KG1 (cell line): ENCODE measurements around the gene TRIM63.

ENCODE experiments used
- DNase-seq: peaks from one replicate; lab custom pipeline; 2025; lab: John Stamatoyannopoulos, UW

TRIM63 gene

DNA sequence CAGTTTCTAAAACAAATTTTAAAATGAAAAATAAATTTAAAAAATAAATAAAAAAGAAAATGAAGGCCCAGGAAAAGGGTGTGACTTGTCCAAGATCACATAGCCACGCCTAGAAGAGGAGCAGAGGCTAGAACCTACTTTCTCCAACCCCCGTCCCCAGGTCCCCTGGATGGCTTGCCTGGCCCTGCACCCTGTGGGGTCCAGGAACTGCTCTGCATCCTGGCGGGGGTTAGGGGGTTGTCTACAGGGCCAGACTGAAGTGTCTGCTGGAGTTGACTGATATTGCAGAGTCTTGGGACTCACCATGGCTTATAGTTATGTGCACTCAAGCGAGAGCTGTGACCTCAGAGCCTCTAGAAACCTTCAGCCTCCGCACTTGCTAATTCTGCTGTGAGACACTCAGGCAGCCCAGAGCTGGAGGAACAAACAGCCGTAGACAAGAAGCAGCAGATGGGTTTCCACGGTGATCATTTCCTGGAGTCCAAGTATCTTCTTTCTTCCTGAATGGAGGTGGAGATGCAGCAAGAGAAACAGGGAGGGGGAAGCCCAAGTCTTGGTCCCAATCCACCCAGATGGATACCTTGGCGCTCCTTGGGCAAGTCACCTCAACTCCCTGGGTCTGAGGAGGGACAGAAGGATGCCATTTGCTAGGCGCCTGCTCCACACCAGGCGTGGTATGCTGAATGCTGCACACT is 51.0 kb downstream of the TRIM63 start:
- DNase-seq = no peak

- DNase-seq = peak; percentile 53
Observed at GRCh38 chr1:26015358-26015757, 52.1 kb downstream of the TRIM63 start.

GRCh38 chr1:26014179-26014578 is 53.3 kb downstream of the TRIM63 start:
- DNase-seq = no peak

DNA sequence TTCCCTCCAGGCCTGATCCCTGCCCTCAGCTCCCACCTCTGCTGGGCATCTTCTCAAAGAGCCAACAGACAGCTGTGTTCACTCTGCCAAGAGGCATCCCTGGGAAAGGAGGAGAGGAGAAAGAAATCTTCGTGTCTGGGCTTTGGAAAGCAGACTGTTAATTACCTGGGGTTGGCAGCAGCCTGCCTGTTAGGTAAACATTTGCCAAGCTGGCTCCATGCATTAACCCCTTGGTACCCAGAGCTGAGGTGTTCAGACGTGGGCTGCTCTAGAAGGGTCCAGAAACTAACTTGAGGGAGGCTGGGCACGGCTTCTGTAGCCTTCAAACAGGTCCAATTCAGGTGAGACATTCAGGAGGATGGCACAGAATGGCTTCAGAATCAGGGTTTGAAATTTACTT is 54.6 kb downstream of the TRIM63 start:
- no peak for DNase-seq

DNA sequence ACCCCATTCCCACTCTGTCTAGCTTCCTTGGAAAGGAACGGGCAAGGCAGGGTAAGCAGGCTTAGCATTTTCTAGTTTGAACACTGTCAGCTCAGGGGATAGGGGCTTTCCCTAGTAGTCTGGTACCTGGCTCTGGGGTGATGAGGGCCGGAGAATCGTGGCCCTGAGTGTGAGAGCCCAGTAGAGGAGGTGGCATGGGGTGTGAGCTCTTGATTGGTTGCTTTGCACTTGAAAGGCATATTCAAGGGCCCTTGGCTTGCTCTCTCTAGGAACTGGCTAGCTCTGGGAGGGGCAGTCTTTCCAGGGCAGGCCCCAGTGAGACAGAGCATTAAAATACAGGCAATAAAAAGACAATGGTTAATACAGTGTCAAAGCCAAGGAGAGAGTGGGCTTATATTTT is 56.6 kb downstream of the TRIM63 start:
- DNase-seq = no peak

- DNase-seq = no peak
Observed at GRCh38 chr1:26009796-26010447, 57.5 kb downstream of the TRIM63 start.

GRCh38 chr1:26006710-26007109 is 60.7 kb downstream of the TRIM63 start:
- no peak for DNase-seq

GRCh38 chr1:26005434-26006105 is 61.9 kb downstream of the TRIM63 start:
- DNase-seq = no peak

DNA sequence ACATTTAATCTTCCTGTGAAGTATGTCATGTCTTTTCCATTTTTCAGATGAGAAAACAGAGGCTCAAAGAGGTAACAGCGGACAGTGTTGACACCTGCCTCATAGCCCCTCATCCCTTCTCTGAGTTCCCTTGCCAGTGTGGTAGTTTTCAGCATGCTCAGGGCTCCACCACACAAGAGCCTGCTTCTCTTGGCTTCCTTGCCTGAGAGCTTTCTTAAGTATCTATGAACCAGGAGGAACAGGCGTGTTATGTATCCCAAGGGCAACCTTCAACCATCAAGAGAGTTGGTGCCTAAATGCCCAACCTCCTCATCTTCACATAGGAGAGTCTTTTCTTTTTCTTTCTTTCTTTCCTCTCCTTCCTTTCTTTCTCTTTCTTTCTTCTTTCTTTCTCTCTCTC is 63.7 kb downstream of the TRIM63 start:
- DNase-seq = no peak

GRCh38 chr1:26003262-26003661 is 64.2 kb downstream of the TRIM63 start:
- DNase-seq = no peak
